HepG2 (cell line): ENCODE measurements around the gene NBEAL2. TPM values are rescaled to one million over a fixed set of nuclear protein-coding genes. Genes with fewer than 3 reads are reported as not detected.
A peak's percentile ranks its signal among the peaks of the same experiment; 100 is the strongest.

Source experiments
- ATAC-seq: fragments of 200-7000 bp; cut with Tn5 transposase; 3 replicates; pipeline ENCODE4 v1.9.1; 2020; ENCODE audit warnings: mild to moderate bottlenecking, moderate library complexity
- BruUV-seq: library from RNA; stranded (reverse); fragments of 400-500 nt; replicated peaks from 2 replicates; lab custom pipeline; 2021; lab: Mats Ljungman, UMichigan
- CTCF ChIA-PET: fragments of 300-600 bp; formaldehyde crosslinking; extraction: SDS; loops from one replicate; lab custom pipeline; 2021; ENCODE audit warnings: low total read pairs, inconsistent platforms, low intra/inter-chr PET ratio; lab: Yijun Ruan, JAX
- POLR2A ChIA-PET: fragments of 350-600 bp; sonication (Branson Sonifier 250); formaldehyde crosslinking; loops from one replicate; lab custom pipeline; 2020; ENCODE audit warnings: antibody characterized with exemption, inconsistent platforms; lab: Yijun Ruan, JAX
- DNase-seq: peaks from one replicate; pipeline ENCODE4 v3.0.0-alpha.2; 2015; ENCODE audit warnings: low spot score
- FAIRE-seq: peaks from 3 replicates; lab custom pipeline; 2011; peaks lifted over from hg19 to GRCh38; lab: Jason Lieb, UNC
- H2AFZ ChIP-seq: one replicate; pipeline ENCODE4 v1.6.1; 2011; ENCODE audit warnings: low read length, inconsistent platforms
- H3K27ac ChIP-seq: fragments of 300-600 bp; 3 replicates; pipeline ENCODE4 v1.8.0; 2011; ENCODE audit warnings: mixed run types, mild to moderate bottlenecking, mixed read lengths, low read length, inconsistent platforms; ENCODE audit not compliant: insufficient read depth; ENCODE audit errors: extremely low read length
- H3K27me3 ChIP-seq, 2 experiments: fragments of 200-600 bp in 1 of 2; 2 replicates in 1 of 2; 3 replicates in 1 of 2; pipeline versions ENCODE4 v1.6.0 to v1.8.0; 2011; ENCODE audit warnings: low read length in 2 of 2, mild to moderate bottlenecking in 2 of 2, moderate library complexity in 2 of 2, inconsistent platforms in 1 of 2; ENCODE audit not compliant: insufficient read depth in 2 of 2, control insufficient read depth in 1 of 2
- H3K36me3 ChIP-seq, 2 experiments: fragments of 200-600 bp in 1 of 2; replicated peaks in 1 of 2; 2 replicates in 1 of 2; 3 replicates in 1 of 2; pipeline versions ENCODE4 v1.5.1 to v1.8.0; 2011; ENCODE audit warnings: low read length in 2 of 2, inconsistent platforms in 1 of 2; ENCODE audit not compliant: insufficient read depth in 2 of 2, control insufficient read depth in 1 of 2
- H3K4me1 ChIP-seq: 2 replicates; pipeline ENCODE4 v1.5.1; 2012; ENCODE audit warnings: low read length, inconsistent platforms; ENCODE audit not compliant: insufficient read depth
- H3K4me2 ChIP-seq: 2 replicates; pipeline ENCODE4 v1.6.0; 2011; ENCODE audit warnings: low read depth, low read length, inconsistent platforms
- H3K4me3 ChIP-seq, 3 experiments: fragments of 200-600 bp in 1 of 3; sonication (generic), shearing (Covaris generic) in 1 of 3; replicated peaks in 1 of 3; 2 replicates each; pipeline ENCODE4 v1.5.1; 2011 to 2016; ENCODE audit warnings: low read length in 3 of 3, inconsistent platforms in 2 of 3, low read depth in 2 of 3, mild to moderate bottlenecking in 2 of 3, control low read depth in 1 of 3, mixed read lengths in 1 of 3; ENCODE audit not compliant: insufficient read depth in 1 of 3
- H3K79me2 ChIP-seq: one replicate; pipeline ENCODE4 v1.6.1; 2011; ENCODE audit warnings: low read length, inconsistent platforms; ENCODE audit not compliant: insufficient read depth
- H3K9ac ChIP-seq: 2 replicates; pipeline ENCODE4 v1.6.0; 2011; ENCODE audit warnings: mild to moderate bottlenecking, low read depth, low read length, inconsistent platforms; ENCODE audit not compliant: insufficient read depth
- H3K9me3 ChIP-seq: 2 replicates; pipeline ENCODE4 v1.5.1; 2012; ENCODE audit warnings: mild to moderate bottlenecking, low read length
- H4K20me1 ChIP-seq: 2 replicates; pipeline ENCODE4 v1.6.0; 2011; ENCODE audit warnings: inconsistent platforms, mild to moderate bottlenecking, low read length, moderate library complexity; ENCODE audit not compliant: insufficient read depth
- BCL6 ChIP-seq: IDR thresholded peaks from 2 replicates; pipeline ENCODE4 v1.6.1; 2016; ENCODE audit warnings: missing genetic modification reagents, missing compliant biosample characterization
- FOXP1 ChIP-seq, 2 experiments: fragments of 450-650 bp in 1 of 2; IDR thresholded peaks; 2 replicates each; pipeline ENCODE4 v1.6.1; 2017 to 2018; ENCODE audit warnings: antibody characterized with exemption in 1 of 2
- GFI1 ChIP-seq: sonication (generic); formaldehyde crosslinking; IDR thresholded peaks from 2 replicates; pipeline ENCODE4 v1.5.0; 2020; ENCODE audit warnings: missing genetic modification reagents, mild to moderate bottlenecking, borderline replicate concordance
- HNRNPL ChIP-seq: fragments of 200-400 bp; formaldehyde crosslinking; IDR thresholded peaks from 2 replicates; pipeline ENCODE4 v1.6.1; 2017; ENCODE audit warnings: mild to moderate bottlenecking, low read depth, low read length
- MXI1 ChIP-seq: IDR thresholded peaks from 3 replicates; pipeline ENCODE4 v1.6.1; 2012; ENCODE audit warnings: low read depth, low read length, inconsistent platforms, borderline replicate concordance
- NCOR1 ChIP-seq: fragments of 200-600 bp; sonication (generic); IDR thresholded peaks from 2 replicates; pipeline ENCODE4 v1.7.0; 2017; ENCODE audit warnings: antibody characterized with exemption, low read length, borderline replicate concordance
- PITX1 ChIP-seq: sonication (generic); formaldehyde crosslinking; IDR thresholded peaks from 2 replicates; pipeline ENCODE4 v1.5.1; 2020; ENCODE audit warnings: mild to moderate bottlenecking, missing genetic modification reagents
- SKI ChIP-seq: fragments of 450-650 bp; IDR thresholded peaks from one replicate; pipeline ENCODE4 v1.6.1; 2018; ENCODE audit warnings: mild to moderate bottlenecking; ENCODE audit not compliant: partially characterized antibody
- SOX13 ChIP-seq, 3 experiments: fragments of 450-650 bp in 1 of 3; sonication (generic) in 1 of 3; formaldehyde crosslinking in 1 of 3; IDR thresholded peaks in 2 of 3; conservative IDR thresholded peaks in 1 of 3; 2 replicates each; pipeline versions ENCODE4 v1.5.0 to v1.6.1; 2016 to 2020; ENCODE audit warnings: antibody characterized with exemption in 1 of 3, mild to moderate bottlenecking in 1 of 3, missing compliant biosample characterization in 1 of 3, missing genetic modification reagents in 1 of 3, moderate library complexity in 1 of 3
- SOX6 ChIP-seq, 2 experiments: fragments of 450-650 bp in 1 of 2; sonication (generic) in 1 of 2; formaldehyde crosslinking in 1 of 2; IDR thresholded peaks; 2 replicates each; pipeline versions ENCODE4 v1.4.0 to v1.6.1; 2017 to 2020; ENCODE audit warnings: antibody characterized with exemption in 1 of 2, mild to moderate bottlenecking in 1 of 2, missing genetic modification reagents in 1 of 2
- SP4 ChIP-seq: sonication (generic); formaldehyde crosslinking; IDR thresholded peaks from 2 replicates; pipeline ENCODE4 v1.8.1; 2023; ENCODE audit warnings: mild to moderate bottlenecking, missing genetic modification reagents
- ZBTB33 ChIP-seq: sonication (generic); formaldehyde crosslinking; IDR thresholded peaks from 2 replicates; pipeline ENCODE4 v1.4.0; 2020; ENCODE audit warnings: missing genetic modification reagents
- ZNF143 ChIP-seq: sonication (generic); formaldehyde crosslinking; IDR thresholded peaks from 2 replicates; pipeline ENCODE4 v1.4.0; 2020; ENCODE audit warnings: missing genetic modification reagents
- ZNF251 ChIP-seq: sonication (generic); formaldehyde crosslinking; IDR thresholded peaks from 2 replicates; pipeline ENCODE4 v1.9.0; 2021; ENCODE audit warnings: mild to moderate bottlenecking, missing genetic modification reagents
- WGBS: methylation state at CpG from one replicate; pipeline ENCODE4 v1.1.6; 2017; ENCODE audit warnings: low lambda C conversion rate; 5-methylcytosine and 5-hydroxymethylcytosine counted together
- in situ Hi-C: cut with HindIII; loops from 2 replicates; pipeline ENCODE4 v1.10.0; 2017; ENCODE audit warnings: low pct_unique_long_range_greater_than_20kb; ENCODE audit not compliant: extremely low pct_ligation_motif_present
- intact Hi-C: fragments of 100-400 bp; cut with micrococcal nuclease; formaldehyde crosslinking; loops from one replicate; pipeline ENCODE4 v1.10.0; 2022; ENCODE audit not compliant: unreplicated experiment
- polyA plus RNA-seq, 8 experiments: library from polyadenylated mRNA; depleted of rRNA in 3 of 8; stranded (reverse) in 7 of 8; unstranded in 1 of 8; fragments of >200 nt; fragmentation: Illumina TruSeq in 4 of 8; extraction: Trizol in 4 of 8; gene quantifications; 2 replicates each; pipeline versions ENCODE4 v1.2.1 to v1.2.3, GENCODE V29; 2011 to 2016; ENCODE audit warnings: low read depth in 4 of 8, missing spikeins in 1 of 8, mixed read lengths in 1 of 8; ENCODE audit not compliant: insufficient read depth in 1 of 8
- total RNA-seq, 5 experiments: library from RNA; depleted of rRNA; stranded (reverse); fragments of >200 nt; fragmentation: Illumina TruSeq; extraction: Trizol; gene quantifications; 2 replicates each; pipeline ENCODE4 v1.2.3, GENCODE V29; 2016; ENCODE audit warnings: low read depth in 1 of 5
- TF ChIP-seq, protein P1 (sequence below): sonication (generic); formaldehyde crosslinking; IDR thresholded peaks from 2 replicates; pipeline ENCODE4 v1.4.0; 2020; ENCODE audit warnings: missing genetic modification reagents

NBEAL2 gene
- total and polyA plus RNA-seq, 2 of the 13 experiments (the other 11 are each of a cell fraction or from before 2014, with no cell fraction given) = 9.7 to 12.4 TPM

DNA sequence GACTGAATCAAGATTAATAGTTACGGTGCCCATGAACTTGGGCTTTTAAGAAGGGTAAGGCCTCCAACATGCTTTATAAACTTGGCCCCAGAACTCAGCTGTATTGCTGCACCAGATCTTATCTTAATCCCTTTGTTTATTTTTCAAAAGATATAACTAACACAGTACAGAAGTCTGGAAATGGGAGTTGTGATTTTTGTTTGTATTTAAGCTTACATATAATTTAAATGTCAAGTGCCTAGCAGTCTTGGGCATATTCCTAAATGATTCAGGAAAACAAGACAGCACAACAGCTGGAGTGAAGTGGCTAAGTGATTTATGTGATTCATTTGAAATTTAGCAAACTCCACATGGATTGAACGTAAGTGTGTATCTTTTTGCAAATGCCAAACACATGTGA lies 56.2 kb downstream of the NBEAL2 start:
- Histone ChIP-seq H3K36me3 (peaks cover 16 to 59% of the 10 kb centered on the region in 2 experiments), H3K9ac (no peak overlapping the region), H3K4me1 (peaks cover 20% of the 10 kb centered on the region), H3K4me2 (no peak overlapping the region), H3K27ac (no peak overlapping the region), H3K4me3 (no peak overlapping the region), H3K79me2 (no peaks in the 10 kb centered on the region), H3K9me3 (no peaks in the 10 kb centered on the region), H3K27me3 (no peaks in the 10 kb centered on the region), H4K20me1 (no peaks in the 10 kb centered on the region; the same call in 1 of the 2 replicates), H2AFZ (no peak overlapping the region)
- ChIA-PET POLR2A (no interaction called here), CTCF (no interaction called here)
- 0 out of 3 replicates have a peak, but pooled peaks have one; percentile 35 for ATAC-seq
- WGBS = 97% methylated on average over 2 of the region's 2 CpGs
- intact Hi-C loops (loop anchor here (2.0 kb wide), 1 partner anchor 63 kb away; no protein-coding TSS in a partner anchor), in situ Hi-C loops (no loop called here)
- FAIRE-seq = no peak
- peak; percentile 34 for DNase-seq
- no TSS peak for BruUV-seq
- peak; percentile 77 for TF ChIP-seq GFI1 (CRISPR knock-in tag)
- TF ChIP-seq ZNF143 (CRISPR knock-in tag) = no peak
- TF ChIP-seq SOX6 (IDR thresholded peaks at IDR 0.05) = no peak
- TF ChIP-seq SOX6 (CRISPR knock-in tag; IDR thresholded peaks at IDR 0.05) = peak; percentile 23; the same call in 1 of the 2 replicates
- no peak for TF ChIP-seq SOX13 (IDR thresholded peaks at IDR 0.05)
- TF ChIP-seq SOX13 (CRISPR knock-in tag; conservative IDR thresholded peaks at IDR 0.05 in 1 of 2, IDR thresholded peaks at IDR 0.05 in 1 of 2) = peak in 1 of 2 experiments; percentile 26; a peak in 1 of 4 replicates
- TF ChIP-seq BCL6 (CRISPR knock-in tag) = peak; percentile 59
- peak; percentile 54 for TF ChIP-seq PITX1 (CRISPR knock-in tag)
- no peak for TF ChIP-seq ZNF251
- TF ChIP-seq, protein P1, sequence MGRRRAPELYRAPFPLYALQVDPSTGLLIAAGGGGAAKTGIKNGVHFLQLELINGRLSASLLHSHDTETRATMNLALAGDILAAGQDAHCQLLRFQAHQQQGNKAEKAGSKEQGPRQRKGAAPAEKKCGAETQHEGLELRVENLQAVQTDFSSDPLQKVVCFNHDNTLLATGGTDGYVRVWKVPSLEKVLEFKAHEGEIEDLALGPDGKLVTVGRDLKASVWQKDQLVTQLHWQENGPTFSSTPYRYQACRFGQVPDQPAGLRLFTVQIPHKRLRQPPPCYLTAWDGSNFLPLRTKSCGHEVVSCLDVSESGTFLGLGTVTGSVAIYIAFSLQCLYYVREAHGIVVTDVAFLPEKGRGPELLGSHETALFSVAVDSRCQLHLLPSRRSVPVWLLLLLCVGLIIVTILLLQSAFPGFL = no peak
- TF ChIP-seq HNRNPL = no peak
- TF ChIP-seq FOXP1 (IDR thresholded peaks at IDR 0.05) = no peak
- 0 out of 2 replicates have a peak, but pooled peaks have one; percentile 7 for TF ChIP-seq FOXP1 (CRISPR knock-in tag; IDR thresholded peaks at IDR 0.05)
- no peak for TF ChIP-seq SP4 (CRISPR knock-in tag)
- TF ChIP-seq MXI1 = no peak
- TF ChIP-seq SKI = peak; percentile 18
- peak; percentile 67; the same call in 1 of the 2 replicates for TF ChIP-seq NCOR1
- no peak for TF ChIP-seq ZBTB33 (CRISPR knock-in tag)
